Measurements from ENCODE around the gene NCOA3.
A peak's percentile ranks its signal among the peaks of the same experiment; 100 is the strongest.
"Not testable (repeated sequence)": the region's sequence is repeated elsewhere in the genome, so short reads cannot be mapped to it uniquely, and the experiment has no call there.

Gene NCOA3

GRCh38 chr20:47577314-47577713 is 75.6 kb downstream of the NCOA3 start:
- no peak for TF ChIP-seq CTCF (IDR thresholded peaks at IDR 0.05; ENCODE audit: low read depth, low read length)
- DNase-seq (ENCODE audit: extremely low read depth, low read depth), result no peak

DNA sequence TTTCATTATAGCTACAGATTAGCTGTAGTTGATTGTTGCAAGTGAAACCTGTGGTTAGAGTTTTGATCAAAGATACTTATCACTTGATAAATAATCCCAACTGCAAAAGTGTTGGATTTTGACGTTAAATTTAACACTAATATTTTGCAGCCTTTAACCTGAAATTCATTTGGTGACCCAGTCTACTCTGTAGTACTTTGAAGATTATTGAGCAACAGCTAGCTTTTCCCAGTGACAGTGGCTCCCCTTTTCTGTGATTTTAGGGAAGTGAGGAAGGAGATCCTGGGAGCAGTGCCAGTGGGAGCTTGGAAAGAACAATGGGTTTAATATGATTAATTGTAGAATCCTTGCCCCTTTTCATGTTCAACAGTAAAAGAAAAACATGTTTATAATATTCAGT is 76.9 kb downstream of the NCOA3 start:
- no peak for TF ChIP-seq CTCF (IDR thresholded peaks at IDR 0.05; ENCODE audit: low read depth, low read length)
- DNase-seq (ENCODE audit: extremely low read depth, low read depth), result no peak

GRCh38 chr20:47580686-47581085 is 79.0 kb downstream of the NCOA3 start:
- DNase-seq (ENCODE audit: extremely low read depth, low read depth), result not testable (repeated sequence)

DNA sequence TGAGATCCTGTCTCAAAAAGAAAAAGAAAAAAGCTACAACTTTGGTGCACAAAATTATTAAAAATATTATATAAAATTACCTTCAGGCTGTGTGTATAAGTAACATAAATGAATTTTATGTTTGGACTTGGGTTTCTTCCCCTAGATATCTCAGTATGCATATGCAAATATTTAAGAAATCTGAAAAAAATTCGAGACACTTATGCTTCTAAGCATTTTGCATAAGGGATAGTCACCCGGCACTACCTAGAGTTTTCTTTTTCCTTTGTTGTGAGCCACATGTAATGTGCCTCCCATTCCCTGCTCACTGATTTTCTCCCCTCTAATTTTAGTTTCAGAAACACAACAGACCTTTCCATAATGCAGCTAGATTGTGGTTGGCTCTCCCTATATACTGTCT is 79.4 kb downstream of the NCOA3 start:
- DNase-seq (ENCODE audit: extremely low read depth, low read depth), result no peak
- TF ChIP-seq CTCF (IDR thresholded peaks at IDR 0.05; ENCODE audit: low read depth, low read length), result no peak

DNA sequence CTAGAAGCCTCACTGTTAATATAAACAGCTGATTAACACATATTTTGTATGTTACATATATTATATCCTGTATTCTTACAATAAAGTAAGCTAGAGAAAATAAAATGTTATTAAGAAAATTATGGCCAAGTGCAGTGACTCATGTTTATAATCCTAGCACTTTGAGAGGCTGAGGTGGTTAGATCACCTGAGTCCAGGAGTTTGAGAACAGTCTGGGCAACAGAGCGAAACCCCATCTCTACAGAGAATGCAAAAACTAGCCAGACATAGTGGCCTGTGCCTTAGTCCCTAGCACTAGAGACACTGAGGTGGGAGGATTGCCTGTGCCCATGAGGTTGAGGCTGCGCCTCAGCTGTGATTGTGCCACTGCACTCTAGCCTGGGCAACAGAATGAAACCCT is 81.9 kb downstream of the NCOA3 start:
- no peak for TF ChIP-seq CTCF (IDR thresholded peaks at IDR 0.05; ENCODE audit: low read depth, low read length)

DNA sequence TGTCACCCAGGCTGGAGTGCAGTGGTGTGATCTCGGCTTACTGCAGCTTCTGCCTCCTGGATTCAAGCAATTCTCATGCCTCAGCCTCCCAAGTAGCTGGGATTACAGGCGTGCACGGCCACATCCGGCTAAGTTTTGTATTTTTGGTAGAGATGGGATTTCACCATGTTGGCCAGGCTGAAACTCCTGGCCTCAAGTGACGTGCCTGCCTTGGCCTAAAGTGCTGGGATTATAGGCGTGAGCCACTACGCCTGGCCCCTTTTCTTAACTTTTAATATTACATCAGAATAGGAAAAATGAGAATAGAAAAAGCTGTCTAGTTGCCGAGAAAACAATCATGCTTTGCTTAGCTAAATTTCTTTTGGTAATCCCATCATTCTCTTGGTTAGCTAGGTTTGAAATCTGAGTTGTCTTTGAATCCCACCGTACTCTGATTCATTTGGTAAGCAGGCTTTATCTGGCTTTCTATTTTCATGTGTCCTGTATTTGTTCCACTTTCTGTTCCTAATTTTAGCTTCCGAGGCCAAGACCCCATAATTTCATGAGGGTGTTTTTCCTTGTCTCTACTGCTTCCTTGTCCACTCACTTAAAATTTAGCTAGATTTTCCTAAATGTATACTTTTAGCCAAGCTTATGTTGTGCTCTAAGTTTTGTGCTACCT is 83.5 kb downstream of the NCOA3 start:
- TF ChIP-seq CTCF (IDR thresholded peaks at IDR 0.05; ENCODE audit: low read depth, low read length), result no peak
- DNase-seq (ENCODE audit: extremely low read depth, low read depth), result no peak

More for the DNA sequence above, 81.9 kb downstream of the NCOA3 start:
- DNase-seq (ENCODE audit: extremely low read depth, low read depth), result no peak

DNA sequence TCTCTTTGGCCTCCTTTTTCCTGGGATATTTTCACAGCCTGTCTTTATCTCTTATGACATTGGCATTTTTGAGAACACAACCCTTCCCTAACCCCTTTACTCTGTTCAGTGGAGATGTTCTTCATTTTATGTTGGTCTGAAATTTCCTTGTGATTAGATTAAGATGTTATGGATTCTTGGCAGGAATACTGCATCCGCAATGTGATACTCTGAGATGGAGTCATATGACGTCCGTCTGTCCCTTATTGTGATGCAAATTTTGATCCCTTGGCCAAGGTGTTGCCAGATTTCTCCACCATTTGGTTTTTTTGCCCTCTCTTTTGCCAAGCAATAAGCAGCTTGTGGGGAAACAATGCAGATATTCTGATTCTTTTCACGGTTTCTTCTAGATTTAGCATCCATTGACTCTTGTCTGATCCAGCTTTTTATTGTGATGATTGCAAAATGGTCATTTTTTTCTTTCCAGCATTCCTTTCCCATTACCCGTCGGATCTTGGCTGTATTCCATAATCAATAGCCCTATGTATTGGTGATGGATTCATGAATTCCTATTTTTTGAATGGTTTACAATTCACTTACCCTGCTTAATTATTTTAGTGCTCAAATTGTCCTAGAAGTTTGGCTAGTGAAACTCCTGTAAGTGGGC is 85.1 kb downstream of the NCOA3 start:
- TF ChIP-seq CTCF (IDR thresholded peaks at IDR 0.05; ENCODE audit: low read depth, low read length), result no peak
- DNase-seq (ENCODE audit: extremely low read depth, low read depth), result peak; percentile 61

- TF ChIP-seq CTCF (IDR thresholded peaks at IDR 0.05; ENCODE audit: low read depth, low read length), result no peak
- no peak for DNase-seq (ENCODE audit: extremely low read depth, low read depth)
These were observed 86.5 kb downstream of the NCOA3 start for GRCh38 chr20:47588158-47588557.

All from AG09319 (cell line).